H1 (cell line): ENCODE data around the gene MKLN1. TPM values are rescaled to one million over a fixed set of nuclear protein-coding genes. Genes with fewer than 3 reads are reported as not detected.

Source experiments
- CTCF ChIA-PET: fragments of 300-600 bp; sonication (Branson Sonifier 250); formaldehyde crosslinking; loops from one replicate; lab custom pipeline; 2021; ENCODE audit not compliant: partially characterized antibody; lab: Charles Lee
- POLR2A ChIA-PET: fragments of 300-600 bp; sonication (Branson Sonifier 250); formaldehyde crosslinking; loops from one replicate; lab custom pipeline; 2021; ENCODE audit warnings: inconsistent platforms; ENCODE audit not compliant: partially characterized antibody; lab: Charles Lee
- DNase-seq, 2 experiments: peaks; one replicate each; pipeline versions ENCODE4 v3.0.0 to v3.0.0-alpha.2; 2010 to 2022; ENCODE audit warnings: low spot score in 2 of 2, low read depth in 1 of 2, mixed read lengths in 1 of 2
- FAIRE-seq: peaks from 2 replicates; lab custom pipeline; 2011; peaks lifted over from hg19 to GRCh38; lab: Jason Lieb, UNC
- H2AFZ ChIP-seq: 2 replicates; pipeline ENCODE4 v1.8.1; 2012; ENCODE audit warnings: low read length, inconsistent platforms
- H2AK5ac ChIP-seq: 2 replicates; pipeline ENCODE4 v1.6.1; 2013; ENCODE audit warnings: low read depth, low read length
- H2BK120ac ChIP-seq: replicated peaks from 2 replicates; pipeline ENCODE3; 2013; ENCODE audit warnings: low read depth, low read length, inconsistent platforms
- H2BK12ac ChIP-seq: 2 replicates; pipeline ENCODE4 v1.6.1; 2013; ENCODE audit warnings: low read depth, low read length
- H2BK15ac ChIP-seq: 2 replicates; pipeline ENCODE4 v1.6.1; 2013; ENCODE audit warnings: low read length
- H2BK20ac ChIP-seq: 2 replicates; pipeline ENCODE4 v1.6.1; 2013; ENCODE audit warnings: low read length
- H2BK5ac ChIP-seq: 2 replicates; pipeline ENCODE4 v1.6.1; 2013; ENCODE audit warnings: low read depth, low read length
- H3K14ac ChIP-seq: 2 replicates; pipeline ENCODE4 v1.6.1; 2013; ENCODE audit warnings: inconsistent platforms; ENCODE audit not compliant: insufficient read length
- H3K18ac ChIP-seq: 2 replicates; pipeline ENCODE4 v1.6.1; 2013; ENCODE audit warnings: low read length; ENCODE audit errors: extremely low read depth
- H3K23ac ChIP-seq: 2 replicates; pipeline ENCODE4 v1.6.1; 2013; ENCODE audit warnings: inconsistent platforms; ENCODE audit not compliant: insufficient read length
- H3K23me2 ChIP-seq: 2 replicates; pipeline ENCODE4 v1.6.1; 2013; ENCODE audit warnings: low read depth, low read length
- H3K27ac ChIP-seq: 2 replicates; pipeline ENCODE4 v1.6.1; 2011; ENCODE audit warnings: low read depth, low read length, inconsistent platforms
- H3K27me3 ChIP-seq, 4 experiments: replicated peaks in 1 of 4; 1 replicate in 1 of 4; 2 replicates in 3 of 4; pipeline versions ENCODE4 v1.6.1 to v1.8.1; 2011 to 2013; ENCODE audit warnings: low read length in 3 of 4, mild to moderate bottlenecking in 3 of 4, inconsistent platforms in 2 of 4, mixed read lengths in 2 of 4, moderate library complexity in 1 of 4; ENCODE audit not compliant: control insufficient read depth in 3 of 4, insufficient read depth in 3 of 4; ENCODE audit errors: extremely low read depth in 1 of 4
- H3K36me3 ChIP-seq, 4 experiments: 2 replicates each; pipeline versions ENCODE4 v1.6.1 to v1.8.1; 2011 to 2013; ENCODE audit warnings: mild to moderate bottlenecking in 4 of 4, low read length in 3 of 4, moderate library complexity in 2 of 4, control low read depth in 1 of 4, inconsistent platforms in 1 of 4; ENCODE audit not compliant: insufficient read depth in 4 of 4, control insufficient read depth in 2 of 4
- H3K4ac ChIP-seq: replicated peaks from 2 replicates; pipeline ENCODE3; 2013; ENCODE audit warnings: low read length, low read depth, mixed read lengths, inconsistent platforms; ENCODE audit not compliant: insufficient read length
- H3K4me1 ChIP-seq, 4 experiments: replicated peaks in 1 of 4; 1 replicate in 1 of 4; 2 replicates in 3 of 4; pipeline versions ENCODE4 v1.6.1 to v1.8.1; 2011 to 2013; ENCODE audit warnings: low read length in 3 of 4, inconsistent platforms in 2 of 4, mixed read lengths in 1 of 4; ENCODE audit not compliant: insufficient read depth in 4 of 4, control insufficient read depth in 3 of 4
- H3K4me2 ChIP-seq, 2 experiments: 2 replicates each; pipeline versions ENCODE4 v1.6.1 to v1.8.1; 2011 to 2013; ENCODE audit warnings: low read depth in 2 of 2, low read length in 2 of 2, control low read depth in 1 of 2, inconsistent platforms in 1 of 2, mild to moderate bottlenecking in 1 of 2; ENCODE audit not compliant: insufficient read depth in 1 of 2
- H3K4me3 ChIP-seq, 4 experiments: fragments of 200-600, 300-600 bp in 1 of 4; sonication (generic), shearing (Covaris generic), sonication (Bioruptor Twin) in 1 of 4; 2 replicates each; pipeline versions ENCODE4 v1.5.1 to v1.8.1; 2011 to 2016; ENCODE audit warnings: low read length in 4 of 4, low read depth in 3 of 4, control low read depth in 2 of 4, inconsistent platforms in 2 of 4, mild to moderate bottlenecking in 2 of 4, mixed read lengths in 1 of 4, moderate library complexity in 1 of 4; ENCODE audit not compliant: insufficient read depth in 2 of 4; ENCODE audit errors: extremely low read depth in 1 of 4
- H3K56ac ChIP-seq: replicated peaks from 2 replicates; pipeline ENCODE3; 2013; ENCODE audit warnings: low read depth, mild to moderate bottlenecking, mixed read lengths, low read length, inconsistent platforms; ENCODE audit not compliant: insufficient read length
- H3K79me1 ChIP-seq: 2 replicates; pipeline ENCODE4 v1.6.1; 2013; ENCODE audit warnings: low read depth, low read length, control low read depth
- H3K79me2 ChIP-seq, 2 experiments: 2 replicates each; pipeline versions ENCODE4 v1.6.1 to v1.8.1; 2012 to 2013; ENCODE audit warnings: low read length in 2 of 2, mild to moderate bottlenecking in 2 of 2, inconsistent platforms in 1 of 2; ENCODE audit not compliant: insufficient read depth in 2 of 2, control insufficient read depth in 1 of 2
- H3K9ac ChIP-seq, 4 experiments: replicated peaks in 1 of 4; 1 replicate in 1 of 4; 2 replicates in 3 of 4; pipeline versions ENCODE4 v1.6.1 to v1.8.1; 2011 to 2013; ENCODE audit warnings: low read depth in 3 of 4, low read length in 3 of 4, control low read depth in 2 of 4, mild to moderate bottlenecking in 2 of 4, moderate library complexity in 2 of 4, inconsistent platforms in 1 of 4; ENCODE audit errors: extremely low read depth in 1 of 4
- H3K9me3 ChIP-seq, 2 experiments: 2 replicates each; pipeline versions ENCODE4 v1.6.1 to v1.8.1; 2012 to 2013; ENCODE audit warnings: mild to moderate bottlenecking in 2 of 2, moderate library complexity in 2 of 2, control low read depth in 1 of 2, inconsistent platforms in 1 of 2, low read depth in 1 of 2, low read length in 1 of 2, mixed read lengths in 1 of 2; ENCODE audit not compliant: insufficient read depth in 2 of 2
- H4K20me1 ChIP-seq, 2 experiments: replicated peaks in 1 of 2; 2 replicates each; pipeline versions ENCODE3 to v1.8.1; 2011 to 2013; ENCODE audit warnings: inconsistent platforms in 2 of 2, low read length in 2 of 2, mild to moderate bottlenecking in 1 of 2; ENCODE audit not compliant: insufficient read depth in 2 of 2, control insufficient read depth in 1 of 2
- H4K5ac ChIP-seq: 2 replicates; pipeline ENCODE4 v1.6.1; 2013; ENCODE audit warnings: low read length, low read depth, mixed read lengths, inconsistent platforms; ENCODE audit not compliant: insufficient read length
- H4K8ac ChIP-seq: 2 replicates; pipeline ENCODE4 v1.8.0; 2013; ENCODE audit warnings: mild to moderate bottlenecking, moderate library complexity, low read length, inconsistent platforms; ENCODE audit not compliant: insufficient read depth; ENCODE audit errors: extremely low read depth
- H4K91ac ChIP-seq: replicated peaks from 2 replicates; pipeline ENCODE3; 2013; ENCODE audit warnings: low read length, mixed read lengths, inconsistent platforms; ENCODE audit not compliant: insufficient read length
- ATF3 ChIP-seq: IDR thresholded peaks from 2 replicates; pipeline ENCODE4 v1.6.1; 2011; ENCODE audit warnings: low read depth, mild to moderate bottlenecking, low read length; ENCODE audit not compliant: insufficient read depth
- BACH1 ChIP-seq: IDR thresholded peaks from 2 replicates; pipeline ENCODE4 v1.6.1; 2012; ENCODE audit warnings: low read length, improper control_type of control experiment
- BCL11A ChIP-seq, 2 experiments: IDR thresholded peaks; one replicate each; pipeline ENCODE4 v1.6.1; 2011; ENCODE audit warnings: low read depth in 2 of 2, low read length in 2 of 2, mild to moderate bottlenecking in 2 of 2
- CEBPB ChIP-seq: IDR thresholded peaks from 2 replicates; pipeline ENCODE4 v1.6.1; 2012; ENCODE audit warnings: low read depth, low read length
- CHD2 ChIP-seq: IDR thresholded peaks from 2 replicates; pipeline ENCODE4 v1.6.1; 2012; ENCODE audit warnings: low read length, improper control_type of control experiment
- EZH2 ChIP-seq: fragments of 200-600 bp; sonication (generic); IDR thresholded peaks from 2 replicates; pipeline ENCODE4 v1.7.1; 2012; ENCODE audit warnings: low read depth, mild to moderate bottlenecking, moderate library complexity, low read length, inconsistent platforms; ENCODE audit not compliant: severe bottlenecking
- JUND ChIP-seq: IDR thresholded peaks from 2 replicates; pipeline ENCODE4 v1.6.1; 2011; ENCODE audit warnings: mild to moderate bottlenecking, improper control_type of control experiment, low read length
- KDM1A ChIP-seq: fragments of 200-600, 300-600 bp; sonication (generic); IDR thresholded peaks from 2 replicates; pipeline ENCODE4 v1.7.1; 2016; ENCODE audit warnings: mild to moderate bottlenecking, low read length, borderline replicate concordance
- MAFK ChIP-seq: IDR thresholded peaks from 2 replicates; pipeline ENCODE4 v1.6.1; 2012; ENCODE audit warnings: low read depth, mild to moderate bottlenecking, improper control_type of control experiment, low read length
- NANOG ChIP-seq: IDR thresholded peaks from 2 replicates; pipeline ENCODE4 v1.6.1; 2011; ENCODE audit warnings: low read length, low read depth, mild to moderate bottlenecking, inconsistent platforms; ENCODE audit not compliant: insufficient read depth, poor library complexity, severe bottlenecking
- RBBP5 ChIP-seq: IDR thresholded peaks from 2 replicates; pipeline ENCODE4 v1.7.1; 2012; ENCODE audit warnings: low read depth, mild to moderate bottlenecking, inconsistent platforms, low read length, moderate library complexity, borderline replicate concordance
- SIN3A ChIP-seq, 2 experiments: IDR thresholded peaks in 1 of 2; conservative IDR thresholded peaks in 1 of 2; 2 replicates each; pipeline ENCODE4 v1.6.1; 2011 to 2012; ENCODE audit warnings: low read length in 2 of 2, improper control_type of control experiment in 1 of 2, low read depth in 1 of 2, mild to moderate bottlenecking in 1 of 2
- SIRT6 ChIP-seq: IDR thresholded peaks from one replicate; pipeline ENCODE4 v1.7.1; 2012; ENCODE audit warnings: low read length, inconsistent platforms
- SP1 ChIP-seq: IDR thresholded peaks from 2 replicates; pipeline ENCODE4 v1.6.1; 2011; ENCODE audit warnings: low read depth, low read length
- TAF1 ChIP-seq: IDR thresholded peaks from 2 replicates; pipeline ENCODE4 v1.6.1; 2011; ENCODE audit warnings: mild to moderate bottlenecking, low read depth, low read length
- polyA plus RNA-seq, 7 experiments: library from polyadenylated mRNA; depleted of rRNA in 3 of 7; stranded (reverse) in 5 of 7; unstranded in 2 of 7; fragments of >200 nt in 5 of 7; fragments of 200-250 nt in 2 of 7; gene quantifications; 1 replicate in 5 of 7; 2 replicates in 1 of 7; 4 replicates in 1 of 7; pipeline versions ENCODE4 v1.2.1 to v1.2.3, GENCODE V29; 2011 to 2013; ENCODE audit warnings: missing spikeins in 2 of 7, mixed read lengths in 2 of 7
- total RNA-seq: library from RNA; stranded (reverse); fragmentation: NEBNext Ultra II Directional; extraction: Animal tissue kit (Norgen Biotek cat#: 25700); gene quantifications from 2 replicates; pipeline ENCODE4 v1.2.1, GENCODE V29; 2021

The MKLN1 gene
- total and polyA plus RNA-seq, 2 of the 8 experiments (the other 6 are each of a cell fraction or from before 2014, with no cell fraction given): 22.3 to 50.9 TPM

GRCh38 chr7:131321656-131322055 lies 6.0 kb upstream of the MKLN1 start:
- no peak overlapping the region for H2BK15ac ChIP-seq
- H3K23ac ChIP-seq: no peak overlapping the region
- no peaks in the 10 kb centered on the region for H3K23me2 ChIP-seq
- no peak overlapping the region for H3K9ac ChIP-seq
- POLR2A ChIA-PET: no interaction called here
- H3K27ac ChIP-seq: no peak overlapping the region
- no peaks in the 10 kb centered on the region for H3K36me3 ChIP-seq
- H3K4me3 ChIP-seq: no peak overlapping the region
- H3K4me2 ChIP-seq: no peak overlapping the region
- H2BK120ac ChIP-seq: no peak overlapping the region
- H3K14ac ChIP-seq: no peak overlapping the region
- no peak for FAIRE-seq
- H4K5ac ChIP-seq: no peak overlapping the region
- DNase-seq: no peak
- no peaks in the 10 kb centered on the region for H3K27me3 ChIP-seq
- H2AFZ ChIP-seq: no peak overlapping the region
- H2BK12ac ChIP-seq: no peak overlapping the region
- H2AK5ac ChIP-seq: no peak overlapping the region
- no peaks in the 10 kb centered on the region for H3K79me2 ChIP-seq
- no peak overlapping the region for H4K8ac ChIP-seq
- H3K4ac ChIP-seq: no peak overlapping the region
- no peak overlapping the region for H3K18ac ChIP-seq
- no peaks in the 10 kb centered on the region for H3K79me1 ChIP-seq
- CTCF ChIA-PET: interaction anchor here (0.6 to 1.4 kb wide), 2 partner anchors 17 to 252 kb away, joined by 3 to 6 read pairs; no protein-coding TSS in a partner anchor
- no peak overlapping the region for H4K91ac ChIP-seq
- H2BK5ac ChIP-seq: no peak overlapping the region
- no peak overlapping the region for H3K56ac ChIP-seq
- peaks cover 0 to 8% (median 2%) of the 10 kb centered on the region in 4 experiments; a peak in 3 of 7 replicates for H3K4me1 ChIP-seq
- H3K9me3 ChIP-seq: no peaks in the 10 kb centered on the region
- H4K20me1 ChIP-seq: no peaks in the 10 kb centered on the region
- H2BK20ac ChIP-seq: no peak overlapping the region
- TF ChIP-seq JUND (no peak), CEBPB (no peak), BACH1 (no peak), KDM1A (no peak), MAFK (no peak), SIRT6 (no peak), CHD2 (no peak), RBBP5 (no peak), SP1 (no peak), SIN3A (conservative IDR thresholded peaks at IDR 0.05 in 1 of 2, IDR thresholded peaks at IDR 0.05 in 1 of 2; ENCODE audit: low read depth in 1 of 2, low read length in 2 of 2) (no peak), EZH2 (no peak), NANOG (no peak), BCL11A (IDR thresholded peaks at IDR 0.05; ENCODE audit: low read depth in 2 of 2, low read length in 2 of 2) (no peak), TAF1 (no peak), ATF3 (no peak)
